Neural cell (in vitro differentiated cells): ENCODE measurements around the gene LRRK1. TPM values are rescaled to one million over a fixed set of nuclear protein-coding genes. Genes with fewer than 3 reads are reported as not detected.

Source experiments
- H2AFZ ChIP-seq: fragments of 200-600, 300-800 bp; sonication (generic), shearing (Covaris generic); 2 replicates; pipeline ENCODE4 v1.6.0; 2014; ENCODE audit warnings: low read depth, mild to moderate bottlenecking, antibody characterized with exemption, low read length, moderate library complexity
- H3F3A ChIP-seq: fragments of 200-600 bp; shearing (Covaris generic); 2 replicates; pipeline ENCODE4 v1.6.1; 2016; ENCODE audit warnings: mild to moderate bottlenecking, moderate library complexity, mixed read lengths, antibody characterized with exemption, low read length; ENCODE audit not compliant: insufficient read depth, poor library complexity, severe bottlenecking
- H3K27ac ChIP-seq: fragments of 200-600, 300-800 bp; sonication (generic), shearing (Covaris generic); 2 replicates; pipeline ENCODE4 v1.5.1; 2014; ENCODE audit warnings: mild to moderate bottlenecking, low read length, moderate library complexity
- H3K27me3 ChIP-seq: fragments of 300-800, 200-600 bp; sonication (generic), shearing (Covaris generic); 2 replicates; pipeline ENCODE4 v1.6.0; 2014; ENCODE audit warnings: mild to moderate bottlenecking, low read depth, low read length, moderate library complexity; ENCODE audit not compliant: insufficient read depth
- H3K36me3 ChIP-seq: fragments of 300-800, 200-600 bp; sonication (generic), shearing (Covaris generic); 2 replicates; pipeline ENCODE4 v1.5.1; 2014; ENCODE audit warnings: mild to moderate bottlenecking, antibody characterized with exemption, low read length, moderate library complexity; ENCODE audit not compliant: insufficient read depth
- H3K4me2 ChIP-seq: fragments of 300-800, 200-600 bp; sonication (generic), shearing (Covaris generic); 2 replicates; pipeline ENCODE4 v1.6.0; 2014; ENCODE audit warnings: mild to moderate bottlenecking, low read length
- H3K4me3 ChIP-seq: fragments of 300-800, 200-600 bp; sonication (generic), shearing (Covaris generic); 2 replicates; pipeline ENCODE4 v1.5.1; 2014; ENCODE audit warnings: mild to moderate bottlenecking, low read length, moderate library complexity
- H3K79me2 ChIP-seq: fragments of 200-600 bp; shearing (Covaris generic); replicated peaks from 2 replicates; pipeline ENCODE4 v1.6.0; 2014; ENCODE audit warnings: mild to moderate bottlenecking, low read length, moderate library complexity; ENCODE audit not compliant: insufficient read depth
- H3K9ac ChIP-seq: fragments of 300-800, 200-600 bp; sonication (generic), shearing (Covaris generic); 2 replicates; pipeline ENCODE4 v1.6.1; 2016; ENCODE audit warnings: mild to moderate bottlenecking, low read length, mixed read lengths
- H3K9me2 ChIP-seq: fragments of 200-600 bp; shearing (Covaris generic); 2 replicates; pipeline ENCODE4 v1.6.1; 2016; ENCODE audit warnings: mild to moderate bottlenecking, low read length, mixed read lengths; ENCODE audit not compliant: insufficient read depth
- H3K9me3 ChIP-seq: fragments of 200-600, 300-800 bp; sonication (generic), shearing (Covaris generic); 2 replicates; pipeline ENCODE4 v1.6.1; 2016; ENCODE audit warnings: mild to moderate bottlenecking, mixed run types, low read length, moderate library complexity, mixed read lengths
- H4K20me1 ChIP-seq: fragments of 200-600 bp; shearing (Covaris generic); 2 replicates; pipeline ENCODE4 v1.6.1; 2016; ENCODE audit warnings: mild to moderate bottlenecking, mixed run types; ENCODE audit not compliant: insufficient read depth
- CTCF ChIP-seq: fragments of 450-650 bp; IDR thresholded peaks from 2 replicates; pipeline ENCODE4 v1.5.1; 2014; ENCODE audit warnings: antibody characterized with exemption, mild to moderate bottlenecking, moderate library complexity; ENCODE audit not compliant: poor library complexity, severe bottlenecking
- EP300 ChIP-seq: fragments of 450-650 bp; conservative IDR thresholded peaks from 2 replicates; pipeline ENCODE4 v1.6.1; 2014; ENCODE audit warnings: antibody characterized with exemption, mild to moderate bottlenecking, moderate library complexity; ENCODE audit not compliant: poor library complexity, severe bottlenecking
- EZH2 ChIP-seq: fragments of 200-600, 300-800 bp; shearing (Covaris generic), sonication (generic); IDR thresholded peaks from 2 replicates; pipeline ENCODE4 v1.6.1; 2014; ENCODE audit warnings: antibody characterized with exemption, low read length, borderline replicate concordance, mild to moderate bottlenecking; ENCODE audit not compliant: insufficient read depth, poor library complexity, severe bottlenecking
- MXI1 ChIP-seq: fragments of 450-650 bp; conservative IDR thresholded peaks from 2 replicates; pipeline ENCODE4 v1.6.1; 2014; ENCODE audit warnings: antibody characterized with exemption, mild to moderate bottlenecking; ENCODE audit not compliant: poor library complexity, severe bottlenecking
- POLR2AphosphoS5 ChIP-seq: IDR thresholded peaks from 2 replicates; pipeline ENCODE4 v1.6.1; 2012
- RAD21 ChIP-seq: fragments of 450-650 bp; conservative IDR thresholded peaks from 2 replicates; pipeline ENCODE4 v1.6.1; 2014; ENCODE audit warnings: antibody characterized with exemption, mild to moderate bottlenecking, moderate library complexity
- REST ChIP-seq: IDR thresholded peaks from 2 replicates; pipeline ENCODE4 v1.6.1; 2012; ENCODE audit warnings: borderline replicate concordance
- SMC3 ChIP-seq: fragments of 450-650 bp; conservative IDR thresholded peaks from 2 replicates; pipeline ENCODE4 v1.6.1; 2014; ENCODE audit warnings: antibody characterized with exemption, mild to moderate bottlenecking, moderate library complexity; ENCODE audit not compliant: poor library complexity
- TAF1 ChIP-seq: IDR thresholded peaks from 2 replicates; pipeline ENCODE4 v1.6.1; 2012; ENCODE audit warnings: low read depth
- polyA plus RNA-seq: library from polyadenylated mRNA; depleted of rRNA; stranded (reverse); fragments of >200 nt; gene quantifications from 2 replicates; pipeline ENCODE4 v1.2.3, GENCODE V29; 2014

LRRK1 gene
- polyA plus RNA-seq, 1 donor from 2014 or later = 0.06 TPM

- no peaks in the 10 kb centered on the region for H3K9me2 ChIP-seq
- no peak overlapping the region for H3K27ac ChIP-seq
- no peak overlapping the region for H3K4me2 ChIP-seq
- no peaks in the 10 kb centered on the region for H3K9me3 ChIP-seq
- no peaks in the 10 kb centered on the region for H3F3A ChIP-seq
- H3K27me3 ChIP-seq = peaks cover 49% of the 10 kb centered on the region
- peak overlapping the region; percentile 75 for H3K4me3 ChIP-seq
- TF ChIP-seq TAF1 (no peak), RAD21 (no peak)
- H3K79me2 ChIP-seq = no peaks in the 10 kb centered on the region
- no peak overlapping the region for H2AFZ ChIP-seq
- H3K9ac ChIP-seq = no peak overlapping the region
- H3K36me3 ChIP-seq = no peaks in the 10 kb centered on the region
- no peaks in the 10 kb centered on the region for H4K20me1 ChIP-seq
Observed at GRCh38 chr15:100972975-100973350, 53.8 kb downstream of the LRRK1 start.

- H3K36me3 ChIP-seq = no peaks in the 10 kb centered on the region
- H3K79me2 ChIP-seq = no peaks in the 10 kb centered on the region
- peaks cover 49% of the 10 kb centered on the region for H3K27me3 ChIP-seq
- peak overlapping the region; percentile 31 for H3K9ac ChIP-seq
- no peak overlapping the region for H3K27ac ChIP-seq
- H3K4me2 ChIP-seq = peak overlapping the region; percentile 9
- H3K9me3 ChIP-seq = no peaks in the 10 kb centered on the region
- H3F3A ChIP-seq = no peaks in the 10 kb centered on the region
- no peaks in the 10 kb centered on the region for H4K20me1 ChIP-seq
- no peaks in the 10 kb centered on the region for H3K9me2 ChIP-seq
- TF ChIP-seq POLR2AphosphoS5 (no peak), SMC3 (peak; percentile 42), CTCF (peak; percentile 41), RAD21 (peak; percentile 30), EZH2 (peak; percentile 54), REST (no peak), EP300 (no peak), MXI1 (no peak), TAF1 (no peak)
- H3K4me3 ChIP-seq = peak overlapping the region; percentile 75
- no peak overlapping the region for H2AFZ ChIP-seq
Observed at GRCh38 chr15:100973351-100974111, 54.4 kb downstream of the LRRK1 start.
